GM12801 (cell line): Measurements from ENCODE around the gene CFAP97.

ENCODE experiments used
- CTCF ChIP-seq: IDR thresholded peaks from one replicate; pipeline ENCODE4 v1.5.1; 2011; ENCODE audit warnings: control low read depth; ENCODE audit not compliant: insufficient read length; ENCODE audit errors: extremely low read depth

Gene CFAP97

GRCh38 chr4:185242749-185243533, 39.1 kb upstream of the CFAP97 start:
- no peak for TF ChIP-seq CTCF

GRCh38 chr4:185238750-185239149, 35.0 kb upstream of the CFAP97 start:
- no peak for TF ChIP-seq CTCF

GRCh38 chr4:185238215-185238681, 34.4 kb upstream of the CFAP97 start:
- TF ChIP-seq CTCF: no peak

GRCh38 chr4:185237175-185237574, 33.4 kb upstream of the CFAP97 start:
- TF ChIP-seq CTCF: no peak

- no peak for TF ChIP-seq CTCF
Observed at GRCh38 chr4:185235843-185236503, 32.2 kb upstream of the CFAP97 start.

- TF ChIP-seq CTCF: no peak
Observed at GRCh38 chr4:185235119-185235842, 31.5 kb upstream of the CFAP97 start.

GRCh38 chr4:185232370-185232769, 28.6 kb upstream of the CFAP97 start:
- no peak for TF ChIP-seq CTCF
